NK-92 (cell line): ENCODE data around the gene AIF1.

Experiments used
- DNase-seq: peaks from one replicate; lab custom pipeline; 2025; ENCODE audit not compliant: unreplicated experiment; lab: John Stamatoyannopoulos, UW

AIF1 gene

DNA sequence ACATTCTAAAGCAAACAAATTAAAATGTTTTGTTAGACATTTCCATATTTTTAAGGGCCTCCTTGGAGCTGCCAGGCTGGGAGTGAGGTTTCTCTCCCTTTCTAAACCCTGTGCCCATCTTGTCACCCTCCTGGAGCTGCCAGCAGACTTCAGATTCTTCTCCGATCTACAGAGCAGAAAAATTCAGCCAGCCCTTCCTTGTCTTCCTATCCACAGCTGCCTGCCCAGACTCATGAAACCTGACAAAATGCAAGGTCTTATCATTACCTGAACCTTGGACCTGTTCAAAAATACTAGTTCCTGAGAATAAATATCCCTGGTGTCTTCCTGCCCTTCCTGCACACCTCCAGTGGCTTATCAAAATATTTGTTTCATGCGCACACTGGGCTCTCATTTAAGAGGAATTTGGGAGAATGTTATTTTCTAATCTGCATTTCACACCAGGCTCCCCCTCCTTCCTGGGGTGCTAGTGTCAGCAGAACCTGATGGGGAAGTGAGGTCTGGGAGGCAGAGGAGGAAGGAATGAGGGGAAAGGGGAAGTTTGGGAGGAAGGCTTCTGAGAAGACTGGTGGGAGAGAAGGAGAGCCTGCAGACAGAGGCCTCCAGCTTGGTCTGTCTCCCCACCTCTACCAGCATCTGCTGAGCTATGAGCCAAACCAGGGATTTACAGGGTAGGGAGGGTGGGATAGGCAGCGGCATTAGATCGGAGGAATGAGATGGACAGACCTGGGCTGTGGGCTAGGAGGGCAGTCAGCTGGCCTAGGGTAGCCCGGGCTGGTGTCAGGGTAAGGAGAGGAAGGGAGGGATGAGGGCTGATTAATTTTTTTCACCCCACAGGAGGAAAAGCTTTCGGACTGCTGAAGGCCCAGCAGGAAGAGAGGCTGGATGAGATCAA lies at the start of gene AIF1:
Gene AIF1 (plus strand): TSS at position 551 of the 895 bp plus-strand sequence. CDS start 96 bp downstream, at position 647.
- no peak for DNase-seq

DNA sequence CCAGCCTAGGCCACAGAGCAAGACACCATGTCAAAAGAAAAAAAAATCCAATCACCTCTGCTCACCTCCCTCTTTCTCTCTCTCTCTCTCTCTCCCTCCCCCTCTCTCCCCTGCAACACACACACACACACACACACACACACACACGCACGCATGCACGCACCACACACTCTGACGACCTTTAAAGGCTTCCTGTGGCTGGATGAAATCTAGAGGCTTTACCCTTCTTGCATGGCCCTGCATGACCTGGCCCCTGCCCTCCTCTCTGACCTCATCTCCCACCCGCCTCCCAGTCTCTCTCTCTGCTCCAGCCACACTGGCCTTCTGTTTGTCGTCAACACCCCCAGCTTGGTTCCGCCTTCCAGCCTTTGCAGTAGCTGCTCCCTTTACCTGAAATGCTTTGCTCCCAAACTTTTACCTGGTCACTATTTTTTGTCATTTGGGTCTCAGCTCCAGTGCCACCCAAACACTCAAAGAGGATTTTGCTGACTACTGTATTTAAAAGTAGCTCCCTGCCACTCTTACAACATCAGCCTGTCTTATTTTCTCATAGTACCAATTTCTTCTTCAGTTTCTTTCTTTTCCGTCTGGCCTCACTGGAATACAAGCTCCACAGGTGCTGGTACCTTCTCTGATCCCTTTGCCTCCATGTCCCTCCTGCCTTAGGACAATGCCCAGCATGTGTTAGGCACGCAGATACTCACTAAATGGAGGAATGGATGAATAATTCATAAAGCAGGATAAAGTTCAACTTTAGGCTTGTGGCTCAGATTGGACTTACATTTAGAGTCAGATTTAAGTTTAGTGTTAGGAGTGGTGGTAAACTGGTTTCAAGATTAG lies 47.3 kb upstream of the AIF1 start:
- DNase-seq: no peak

DNA sequence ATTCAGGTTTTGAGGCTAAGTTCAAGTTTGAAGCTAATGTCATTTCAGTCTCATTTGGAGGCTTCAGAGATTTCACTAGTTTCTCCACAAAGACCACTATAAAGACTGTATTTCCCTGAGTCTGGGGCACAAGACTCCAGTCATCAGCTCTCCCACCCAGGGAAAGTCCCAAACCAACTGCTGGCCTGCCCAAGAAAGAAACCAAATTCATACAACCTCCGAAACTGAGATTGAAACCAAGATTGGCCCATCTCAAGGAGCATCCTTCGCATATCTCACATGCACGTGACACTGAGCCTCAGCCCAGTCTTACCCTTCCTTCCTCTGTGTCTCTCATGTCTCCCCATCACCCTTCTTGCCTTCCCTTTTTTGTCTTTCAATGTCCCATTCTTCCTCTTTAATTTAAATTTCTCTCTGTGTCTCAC lies 46.5 kb upstream of the AIF1 start:
- no peak for DNase-seq

DNA sequence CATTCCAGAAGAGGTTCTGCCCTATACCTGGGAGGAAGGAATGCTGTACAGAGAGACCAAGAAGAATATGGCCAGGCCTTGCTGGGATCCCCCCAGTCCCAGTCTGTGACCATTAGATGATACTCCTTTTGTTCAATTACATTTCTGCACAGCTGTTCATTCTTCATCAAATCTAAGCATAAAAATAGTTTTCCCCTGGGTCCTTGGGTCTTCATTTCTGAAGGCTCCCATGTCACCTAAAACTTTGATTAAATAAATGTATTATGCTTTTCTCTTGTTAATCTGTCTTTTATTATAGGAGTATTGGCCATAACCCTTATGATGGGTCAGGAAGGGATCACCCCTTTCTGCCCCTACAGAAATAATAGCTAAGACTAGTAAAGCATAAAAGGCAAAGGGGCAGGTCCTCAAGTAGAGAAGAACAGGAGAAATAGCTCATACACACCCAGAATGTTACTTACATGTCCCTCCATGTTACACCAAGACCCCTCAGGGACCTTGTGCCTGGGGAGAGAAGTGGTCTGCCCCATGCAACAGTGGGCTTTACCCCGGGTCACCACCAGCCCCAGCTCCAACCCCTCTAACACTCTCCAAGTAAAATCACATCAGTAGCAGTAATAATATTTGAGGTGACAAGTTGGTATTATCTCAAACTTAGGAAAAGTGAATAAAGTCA lies 45.0 kb upstream of the AIF1 start:
- no peak for DNase-seq

DNA sequence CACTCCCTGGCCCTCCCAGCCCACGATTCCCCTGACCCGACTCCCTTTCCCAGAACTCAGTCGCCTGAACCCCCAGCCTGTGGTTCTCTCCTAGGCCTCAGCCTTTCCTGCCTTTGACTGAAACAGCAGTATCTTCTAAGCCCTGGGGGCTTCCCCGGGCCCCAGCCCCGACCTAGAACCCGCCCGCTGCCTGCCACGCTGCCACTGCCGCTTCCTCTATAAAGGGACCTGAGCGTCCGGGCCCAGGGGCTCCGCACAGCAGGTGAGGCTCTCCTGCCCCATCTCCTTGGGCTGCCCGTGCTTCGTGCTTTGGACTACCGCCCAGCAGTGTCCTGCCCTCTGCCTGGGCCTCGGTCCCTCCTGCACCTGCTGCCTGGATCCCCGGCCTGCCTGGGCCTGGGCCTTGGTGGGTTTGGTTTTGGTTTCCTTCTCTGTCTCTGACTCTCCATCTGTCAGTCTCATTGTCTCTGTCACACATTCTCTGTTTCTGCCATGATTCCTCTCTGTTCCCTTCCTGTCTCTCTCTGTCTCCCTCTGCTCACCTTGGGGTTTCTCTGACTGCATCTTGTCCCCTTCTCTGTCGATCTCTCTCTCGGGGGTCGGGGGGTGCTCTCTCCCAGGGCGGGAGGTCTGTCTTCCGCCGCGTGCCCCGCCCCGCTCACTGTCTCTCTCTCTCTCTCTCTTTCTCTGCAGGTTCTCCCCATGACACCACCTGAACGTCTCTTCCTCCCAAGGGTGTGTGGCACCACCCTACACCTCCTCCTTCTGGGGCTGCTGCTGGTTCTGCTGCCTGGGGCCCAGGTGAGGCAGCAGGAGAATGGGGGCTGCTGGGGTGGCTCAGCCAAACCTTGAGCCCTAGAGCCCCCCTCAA lies 42.8 kb upstream of the AIF1 start, which contains the start of gene LTA:
Gene LTA (plus strand): TSS at position 249 of the 871 bp plus-strand sequence. CDS start 454 bp downstream, at position 703.
- DNase-seq: no peak

DNA sequence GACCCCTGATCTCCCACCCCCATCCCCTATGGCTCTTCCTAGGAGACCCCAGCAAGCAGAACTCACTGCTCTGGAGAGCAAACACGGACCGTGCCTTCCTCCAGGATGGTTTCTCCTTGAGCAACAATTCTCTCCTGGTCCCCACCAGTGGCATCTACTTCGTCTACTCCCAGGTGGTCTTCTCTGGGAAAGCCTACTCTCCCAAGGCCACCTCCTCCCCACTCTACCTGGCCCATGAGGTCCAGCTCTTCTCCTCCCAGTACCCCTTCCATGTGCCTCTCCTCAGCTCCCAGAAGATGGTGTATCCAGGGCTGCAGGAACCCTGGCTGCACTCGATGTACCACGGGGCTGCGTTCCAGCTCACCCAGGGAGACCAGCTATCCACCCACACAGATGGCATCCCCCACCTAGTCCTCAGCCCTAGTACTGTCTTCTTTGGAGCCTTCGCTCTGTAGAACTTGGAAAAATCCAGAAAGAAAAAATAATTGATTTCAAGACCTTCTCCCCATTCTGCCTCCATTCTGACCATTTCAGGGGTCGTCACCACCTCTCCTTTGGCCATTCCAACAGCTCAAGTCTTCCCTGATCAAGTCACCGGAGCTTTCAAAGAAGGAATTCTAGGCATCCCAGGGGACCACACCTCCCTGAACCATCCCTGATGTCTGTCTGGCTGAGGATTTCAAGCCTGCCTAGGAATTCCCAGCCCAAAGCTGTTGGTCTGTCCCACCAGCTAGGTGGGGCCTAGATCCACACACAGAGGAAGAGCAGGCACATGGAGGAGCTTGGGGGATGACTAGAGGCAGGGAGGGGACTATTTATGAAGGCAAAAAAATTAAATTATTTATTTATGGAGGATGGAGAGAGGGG lies 41.6 kb upstream of the AIF1 start:
- no peak for DNase-seq

DNA sequence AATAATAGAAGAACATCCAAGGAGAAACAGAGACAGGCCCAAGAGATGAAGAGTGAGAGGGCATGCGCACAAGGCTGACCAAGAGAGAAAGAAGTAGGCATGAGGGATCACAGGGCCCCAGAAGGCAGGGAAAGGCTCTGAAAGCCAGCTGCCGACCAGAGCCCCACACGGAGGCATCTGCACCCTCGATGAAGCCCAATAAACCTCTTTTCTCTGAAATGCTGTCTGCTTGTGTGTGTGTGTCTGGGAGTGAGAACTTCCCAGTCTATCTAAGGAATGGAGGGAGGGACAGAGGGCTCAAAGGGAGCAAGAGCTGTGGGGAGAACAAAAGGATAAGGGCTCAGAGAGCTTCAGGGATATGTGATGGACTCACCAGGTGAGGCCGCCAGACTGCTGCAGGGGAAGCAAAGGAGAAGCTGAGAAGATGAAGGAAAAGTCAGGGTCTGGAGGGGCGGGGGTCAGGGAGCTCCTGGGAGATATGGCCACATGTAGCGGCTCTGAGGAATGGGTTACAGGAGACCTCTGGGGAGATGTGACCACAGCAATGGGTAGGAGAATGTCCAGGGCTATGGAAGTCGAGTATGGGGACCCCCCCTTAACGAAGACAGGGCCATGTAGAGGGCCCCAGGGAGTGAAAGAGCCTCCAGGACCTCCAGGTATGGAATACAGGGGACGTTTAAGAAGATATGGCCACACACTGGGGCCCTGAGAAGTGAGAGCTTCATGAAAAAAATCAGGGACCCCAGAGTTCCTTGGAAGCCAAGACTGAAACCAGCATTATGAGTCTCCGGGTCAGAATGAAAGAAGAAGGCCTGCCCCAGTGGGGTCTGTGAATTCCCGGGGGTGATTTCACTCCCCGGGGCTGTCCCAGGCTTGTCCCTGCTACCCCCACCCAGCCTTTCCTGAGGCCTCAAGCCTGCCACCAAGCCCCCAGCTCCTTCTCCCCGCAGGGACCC lies 40.6 kb upstream of the AIF1 start:
- DNase-seq: no peak

DNA sequence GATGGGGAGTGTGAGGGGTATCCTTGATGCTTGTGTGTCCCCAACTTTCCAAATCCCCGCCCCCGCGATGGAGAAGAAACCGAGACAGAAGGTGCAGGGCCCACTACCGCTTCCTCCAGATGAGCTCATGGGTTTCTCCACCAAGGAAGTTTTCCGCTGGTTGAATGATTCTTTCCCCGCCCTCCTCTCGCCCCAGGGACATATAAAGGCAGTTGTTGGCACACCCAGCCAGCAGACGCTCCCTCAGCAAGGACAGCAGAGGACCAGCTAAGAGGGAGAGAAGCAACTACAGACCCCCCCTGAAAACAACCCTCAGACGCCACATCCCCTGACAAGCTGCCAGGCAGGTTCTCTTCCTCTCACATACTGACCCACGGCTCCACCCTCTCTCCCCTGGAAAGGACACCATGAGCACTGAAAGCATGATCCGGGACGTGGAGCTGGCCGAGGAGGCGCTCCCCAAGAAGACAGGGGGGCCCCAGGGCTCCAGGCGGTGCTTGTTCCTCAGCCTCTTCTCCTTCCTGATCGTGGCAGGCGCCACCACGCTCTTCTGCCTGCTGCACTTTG lies 39.6 kb upstream of the AIF1 start, which contains the start of gene TNF:
Gene TNF (plus strand): TSS at position 231 of the 567 bp plus-strand sequence. CDS start 177 bp downstream, at position 408.
- DNase-seq: no peak

DNA sequence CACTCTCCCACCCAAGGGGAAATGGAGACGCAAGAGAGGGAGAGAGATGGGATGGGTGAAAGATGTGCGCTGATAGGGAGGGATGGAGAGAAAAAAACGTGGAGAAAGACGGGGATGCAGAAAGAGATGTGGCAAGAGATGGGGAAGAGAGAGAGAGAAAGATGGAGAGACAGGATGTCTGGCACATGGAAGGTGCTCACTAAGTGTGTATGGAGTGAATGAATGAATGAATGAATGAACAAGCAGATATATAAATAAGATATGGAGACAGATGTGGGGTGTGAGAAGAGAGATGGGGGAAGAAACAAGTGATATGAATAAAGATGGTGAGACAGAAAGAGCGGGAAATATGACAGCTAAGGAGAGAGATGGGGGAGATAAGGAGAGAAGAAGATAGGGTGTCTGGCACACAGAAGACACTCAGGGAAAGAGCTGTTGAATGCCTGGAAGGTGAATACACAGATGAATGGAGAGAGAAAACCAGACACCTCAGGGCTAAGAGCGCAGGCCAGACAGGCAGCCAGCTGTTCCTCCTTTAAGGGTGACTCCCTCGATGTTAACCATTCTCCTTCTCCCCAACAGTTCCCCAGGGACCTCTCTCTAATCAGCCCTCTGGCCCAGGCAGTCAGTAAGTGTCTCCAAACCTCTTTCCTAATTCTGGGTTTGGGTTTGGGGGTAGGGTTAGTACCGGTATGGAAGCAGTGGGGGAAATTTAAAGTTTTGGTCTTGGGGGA lies 38.9 kb upstream of the AIF1 start:
- no peak for DNase-seq

DNA sequence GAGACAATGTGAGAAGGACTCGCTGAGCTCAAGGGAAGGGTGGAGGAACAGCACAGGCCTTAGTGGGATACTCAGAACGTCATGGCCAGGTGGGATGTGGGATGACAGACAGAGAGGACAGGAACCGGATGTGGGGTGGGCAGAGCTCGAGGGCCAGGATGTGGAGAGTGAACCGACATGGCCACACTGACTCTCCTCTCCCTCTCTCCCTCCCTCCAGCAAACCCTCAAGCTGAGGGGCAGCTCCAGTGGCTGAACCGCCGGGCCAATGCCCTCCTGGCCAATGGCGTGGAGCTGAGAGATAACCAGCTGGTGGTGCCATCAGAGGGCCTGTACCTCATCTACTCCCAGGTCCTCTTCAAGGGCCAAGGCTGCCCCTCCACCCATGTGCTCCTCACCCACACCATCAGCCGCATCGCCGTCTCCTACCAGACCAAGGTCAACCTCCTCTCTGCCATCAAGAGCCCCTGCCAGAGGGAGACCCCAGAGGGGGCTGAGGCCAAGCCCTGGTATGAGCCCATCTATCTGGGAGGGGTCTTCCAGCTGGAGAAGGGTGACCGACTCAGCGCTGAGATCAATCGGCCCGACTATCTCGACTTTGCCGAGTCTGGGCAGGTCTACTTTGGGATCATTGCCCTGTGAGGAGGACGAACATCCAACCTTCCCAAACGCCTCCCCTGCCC lies 38.0 kb upstream of the AIF1 start:
- no peak for DNase-seq

DNA sequence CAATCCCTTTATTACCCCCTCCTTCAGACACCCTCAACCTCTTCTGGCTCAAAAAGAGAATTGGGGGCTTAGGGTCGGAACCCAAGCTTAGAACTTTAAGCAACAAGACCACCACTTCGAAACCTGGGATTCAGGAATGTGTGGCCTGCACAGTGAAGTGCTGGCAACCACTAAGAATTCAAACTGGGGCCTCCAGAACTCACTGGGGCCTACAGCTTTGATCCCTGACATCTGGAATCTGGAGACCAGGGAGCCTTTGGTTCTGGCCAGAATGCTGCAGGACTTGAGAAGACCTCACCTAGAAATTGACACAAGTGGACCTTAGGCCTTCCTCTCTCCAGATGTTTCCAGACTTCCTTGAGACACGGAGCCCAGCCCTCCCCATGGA lies 37.5 kb upstream of the AIF1 start:
- DNase-seq: no peak

DNA sequence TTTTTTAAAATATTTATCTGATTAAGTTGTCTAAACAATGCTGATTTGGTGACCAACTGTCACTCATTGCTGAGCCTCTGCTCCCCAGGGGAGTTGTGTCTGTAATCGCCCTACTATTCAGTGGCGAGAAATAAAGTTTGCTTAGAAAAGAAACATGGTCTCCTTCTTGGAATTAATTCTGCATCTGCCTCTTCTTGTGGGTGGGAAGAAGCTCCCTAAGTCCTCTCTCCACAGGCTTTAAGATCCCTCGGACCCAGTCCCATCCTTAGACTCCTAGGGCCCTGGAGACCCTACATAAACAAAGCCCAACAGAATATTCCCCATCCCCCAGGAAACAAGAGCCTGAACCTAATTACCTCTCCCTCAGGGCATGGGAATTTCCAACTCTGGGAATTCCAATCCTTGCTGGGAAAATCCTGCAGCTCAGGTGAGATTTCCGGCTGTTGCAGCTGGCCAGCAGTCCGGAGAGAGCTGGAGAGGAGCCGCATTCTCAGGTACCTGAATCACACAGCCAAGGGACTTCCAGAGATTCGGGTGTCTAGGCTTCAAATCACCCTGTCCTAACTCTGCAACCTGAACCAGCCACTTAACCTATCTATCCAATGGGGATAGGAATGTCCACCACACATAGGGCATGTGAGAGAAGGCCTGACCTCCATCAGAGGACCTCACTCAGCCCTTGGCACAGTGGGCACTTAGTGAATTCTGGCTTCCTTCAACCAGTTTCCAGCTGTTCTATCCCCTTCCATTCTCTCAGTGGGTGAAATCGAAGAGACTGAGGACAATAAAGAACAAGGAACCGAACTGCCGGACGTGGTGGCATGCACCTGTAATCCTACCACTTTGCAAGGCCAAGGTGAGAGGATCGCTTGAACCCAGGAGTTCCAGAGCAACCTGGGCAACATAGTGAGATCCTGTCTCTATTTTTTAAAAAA lies 36.6 kb upstream of the AIF1 start:
- DNase-seq: no peak

DNA sequence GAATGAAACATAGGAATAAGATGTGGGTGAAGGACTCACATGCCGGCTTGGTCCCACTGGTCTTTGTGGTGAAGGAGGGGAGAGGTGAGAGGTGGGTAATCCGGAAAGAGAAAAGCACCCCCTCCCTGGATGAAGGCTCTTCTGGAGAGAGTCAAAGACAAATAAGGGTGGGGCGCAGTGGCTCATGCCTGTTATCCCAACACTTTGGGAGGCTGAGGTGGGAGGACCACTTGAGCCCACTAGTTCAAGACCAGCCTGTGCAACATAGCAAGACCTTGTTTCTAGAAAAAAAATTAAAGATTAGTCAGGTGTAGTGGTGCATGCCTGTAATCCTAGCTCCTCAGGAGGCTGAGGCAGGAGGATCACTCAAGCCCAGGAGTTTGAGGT lies 35.9 kb upstream of the AIF1 start:
- DNase-seq: no peak

DNA sequence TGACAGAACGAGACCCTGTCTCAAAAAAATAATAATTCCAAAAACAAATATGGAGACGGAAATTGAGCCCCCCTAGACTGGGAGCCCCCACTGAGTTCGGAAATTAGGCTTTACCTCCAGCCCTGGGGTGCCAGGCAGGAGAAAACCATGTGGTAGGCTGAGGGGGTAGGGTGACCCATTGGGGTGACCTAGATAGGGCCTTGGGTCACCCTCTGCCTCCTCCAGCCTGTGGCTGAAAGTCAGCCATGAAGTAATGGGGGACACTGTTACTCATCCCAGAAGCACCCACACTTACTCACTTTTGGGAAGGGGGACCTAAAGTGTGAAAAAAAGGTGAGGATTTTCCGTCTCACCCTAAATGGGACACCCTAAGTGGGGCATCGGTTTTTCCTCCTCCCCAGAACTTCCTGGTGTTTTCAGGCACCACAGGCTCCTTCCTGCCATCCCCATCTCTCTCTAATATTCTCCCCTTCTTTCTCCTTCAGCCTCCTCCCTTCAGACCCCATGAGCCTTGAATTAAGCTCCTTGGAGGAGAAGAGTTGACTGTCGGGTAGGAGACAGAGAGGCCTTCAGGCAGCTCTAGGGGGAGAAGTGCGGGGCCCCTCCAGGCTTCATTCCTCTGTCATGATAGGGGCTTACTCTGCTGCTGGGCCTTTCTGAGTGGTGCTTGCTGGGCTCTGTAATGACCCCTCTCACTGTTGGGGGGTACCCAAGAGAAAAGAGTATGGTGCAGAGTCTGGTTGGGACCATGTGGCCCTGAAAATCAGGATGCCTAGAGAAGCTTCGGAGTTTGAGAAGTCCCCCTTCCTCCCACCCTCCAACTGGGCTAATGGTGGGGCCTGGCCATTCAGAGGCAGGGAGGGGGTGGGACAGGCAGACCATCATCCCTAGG lies 35.2 kb upstream of the AIF1 start:
- DNase-seq: no peak

DNA sequence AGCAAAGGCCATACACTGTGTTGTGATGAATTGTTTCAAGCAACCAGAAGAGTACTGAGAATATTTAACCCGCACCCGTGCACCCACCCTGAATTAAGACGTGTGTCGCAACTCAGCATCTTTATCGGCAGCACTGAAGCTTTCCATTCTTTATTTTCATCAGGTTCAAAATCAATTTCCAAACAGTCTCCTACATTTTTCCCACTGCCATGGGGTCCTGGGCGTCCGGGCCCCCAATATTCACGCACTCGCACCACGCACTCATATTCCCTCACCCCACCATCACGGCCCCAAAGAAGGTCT lies 34.6 kb upstream of the AIF1 start:
- no peak for DNase-seq
